ENCODE data around the gene SINHCAF. TPM values are rescaled to one million over a fixed set of nuclear protein-coding genes. Genes with fewer than 3 reads are reported as not detected.

The SINHCAF gene
- total RNA-seq, 1 experiment from 2014 or later = 68.8 TPM

DNA sequence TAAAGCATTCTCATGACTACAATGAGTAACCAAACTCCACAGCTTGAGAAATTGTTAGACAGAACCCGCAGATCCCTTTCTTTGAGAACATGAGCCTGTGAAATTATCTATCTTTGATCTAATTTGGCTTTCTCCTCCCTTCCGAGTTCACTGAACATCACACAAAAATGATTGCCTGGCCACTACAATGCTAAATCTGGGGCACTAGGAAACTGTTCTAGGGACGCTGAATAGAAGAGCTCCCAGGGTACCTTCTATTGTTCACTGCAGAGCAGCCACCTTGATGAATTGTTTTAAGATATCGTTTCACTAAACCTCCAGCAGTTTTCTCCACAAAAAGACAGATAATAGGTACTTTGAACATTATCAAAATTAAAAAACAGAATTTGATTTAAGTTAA is 47.5 kb downstream of the SINHCAF start:
- no TSS peak for BruUV-seq (replicated peaks)
- no peak for TF ChIP-seq POLR2AphosphoS5 (IDR thresholded peaks at IDR 0.05; ENCODE audit: low read depth, low read length)
- no peak for TF ChIP-seq SIN3A (IDR thresholded peaks at IDR 0.05; ENCODE audit: borderline replicate concordance, insufficient read depth, low read depth, low read length)
- TF ChIP-seq, protein P1, sequence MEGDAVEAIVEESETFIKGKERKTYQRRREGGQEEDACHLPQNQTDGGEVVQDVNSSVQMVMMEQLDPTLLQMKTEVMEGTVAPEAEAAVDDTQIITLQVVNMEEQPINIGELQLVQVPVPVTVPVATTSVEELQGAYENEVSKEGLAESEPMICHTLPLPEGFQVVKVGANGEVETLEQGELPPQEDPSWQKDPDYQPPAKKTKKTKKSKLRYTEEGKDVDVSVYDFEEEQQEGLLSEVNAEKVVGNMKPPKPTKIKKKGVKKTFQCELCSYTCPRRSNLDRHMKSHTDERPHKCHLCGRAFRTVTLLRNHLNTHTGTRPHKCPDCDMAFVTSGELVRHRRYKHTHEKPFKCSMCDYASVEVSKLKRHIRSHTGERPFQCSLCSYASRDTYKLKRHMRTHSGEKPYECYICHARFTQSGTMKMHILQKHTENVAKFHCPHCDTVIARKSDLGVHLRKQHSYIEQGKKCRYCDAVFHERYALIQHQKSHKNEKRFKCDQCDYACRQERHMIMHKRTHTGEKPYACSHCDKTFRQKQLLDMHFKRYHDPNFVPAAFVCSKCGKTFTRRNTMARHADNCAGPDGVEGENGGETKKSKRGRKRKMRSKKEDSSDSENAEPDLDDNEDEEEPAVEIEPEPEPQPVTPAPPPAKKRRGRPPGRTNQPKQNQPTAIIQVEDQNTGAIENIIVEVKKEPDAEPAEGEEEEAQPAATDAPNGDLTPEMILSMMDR (IDR thresholded peaks at IDR 0.05) = no peak
- TF ChIP-seq, protein P2, sequence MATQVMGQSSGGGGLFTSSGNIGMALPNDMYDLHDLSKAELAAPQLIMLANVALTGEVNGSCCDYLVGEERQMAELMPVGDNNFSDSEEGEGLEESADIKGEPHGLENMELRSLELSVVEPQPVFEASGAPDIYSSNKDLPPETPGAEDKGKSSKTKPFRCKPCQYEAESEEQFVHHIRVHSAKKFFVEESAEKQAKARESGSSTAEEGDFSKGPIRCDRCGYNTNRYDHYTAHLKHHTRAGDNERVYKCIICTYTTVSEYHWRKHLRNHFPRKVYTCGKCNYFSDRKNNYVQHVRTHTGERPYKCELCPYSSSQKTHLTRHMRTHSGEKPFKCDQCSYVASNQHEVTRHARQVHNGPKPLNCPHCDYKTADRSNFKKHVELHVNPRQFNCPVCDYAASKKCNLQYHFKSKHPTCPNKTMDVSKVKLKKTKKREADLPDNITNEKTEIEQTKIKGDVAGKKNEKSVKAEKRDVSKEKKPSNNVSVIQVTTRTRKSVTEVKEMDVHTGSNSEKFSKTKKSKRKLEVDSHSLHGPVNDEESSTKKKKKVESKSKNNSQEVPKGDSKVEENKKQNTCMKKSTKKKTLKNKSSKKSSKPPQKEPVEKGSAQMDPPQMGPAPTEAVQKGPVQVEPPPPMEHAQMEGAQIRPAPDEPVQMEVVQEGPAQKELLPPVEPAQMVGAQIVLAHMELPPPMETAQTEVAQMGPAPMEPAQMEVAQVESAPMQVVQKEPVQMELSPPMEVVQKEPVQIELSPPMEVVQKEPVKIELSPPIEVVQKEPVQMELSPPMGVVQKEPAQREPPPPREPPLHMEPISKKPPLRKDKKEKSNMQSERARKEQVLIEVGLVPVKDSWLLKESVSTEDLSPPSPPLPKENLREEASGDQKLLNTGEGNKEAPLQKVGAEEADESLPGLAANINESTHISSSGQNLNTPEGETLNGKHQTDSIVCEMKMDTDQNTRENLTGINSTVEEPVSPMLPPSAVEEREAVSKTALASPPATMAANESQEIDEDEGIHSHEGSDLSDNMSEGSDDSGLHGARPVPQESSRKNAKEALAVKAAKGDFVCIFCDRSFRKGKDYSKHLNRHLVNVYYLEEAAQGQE (IDR thresholded peaks at IDR 0.05; ENCODE audit: insufficient read depth in 1 of 2, low read depth in 2 of 2, low read length in 1 of 2) = no peak
- no peak for TF ChIP-seq TCF7L2 (IDR thresholded peaks at IDR 0.05; ENCODE audit: low read depth, low read length)
- POLR2A ChIA-PET = no interaction called here
- CTCF ChIA-PET = interaction anchor here (0.6 kb wide), 1 partner anchor 362 kb away, joined by 4 read pairs; no protein-coding TSS in a partner anchor
- no peaks in the 10 kb centered on the region; the same call in 1 of the 2 replicates for H3K36me3 ChIP-seq (ENCODE audit: control insufficient read depth, insufficient read depth, low read length)
- DNase-seq (ENCODE audit: low read depth, low spot score) (no peak), ATAC-seq (no peak)
- no peaks in the 10 kb centered on the region for H3K27me3 ChIP-seq (ENCODE audit: control insufficient read depth, insufficient read depth, low read length)
- intact Hi-C loops (cut with micrococcal nuclease; ENCODE audit: unreplicated experiment) (no loop called here), in situ Hi-C loops (cut with HindIII; ENCODE audit: low pct_unique_long_range_greater_than_20kb, low sequenced_read_pairs) (no loop called here)
- no peaks in the 10 kb centered on the region for H3K9me3 ChIP-seq (ENCODE audit: control insufficient read depth, insufficient read depth, low read depth, low read length)
- no peaks in the 10 kb centered on the region for H3K4me1 ChIP-seq (ENCODE audit: control insufficient read depth, insufficient read depth, low read length)
- H3K27ac ChIP-seq (ENCODE audit: low read length) = no peak overlapping the region
- no peak overlapping the region for H3K4me3 ChIP-seq (ENCODE audit: low read depth in 2 of 2, low read length in 2 of 2)

DNA sequence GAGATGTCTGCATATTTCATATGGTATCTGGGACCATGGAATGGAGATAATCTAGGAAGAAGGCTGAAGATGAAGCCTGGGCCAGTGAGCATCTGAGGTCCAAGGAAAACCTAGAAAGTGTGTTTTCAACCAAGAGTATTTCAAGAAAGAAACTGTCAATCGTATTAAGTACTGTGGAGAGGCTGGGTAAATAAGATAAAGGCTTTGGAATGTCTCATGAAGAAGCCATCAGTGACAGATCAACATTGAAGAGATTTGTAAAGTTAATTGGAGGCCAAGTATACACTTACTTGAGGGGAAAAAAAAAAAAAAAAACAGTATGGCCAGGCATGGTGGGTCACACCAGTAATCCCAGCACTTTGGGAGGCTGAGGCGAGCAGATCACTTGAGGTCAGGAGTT is 48.9 kb downstream of the SINHCAF start:
- ChIA-PET POLR2A (no interaction called here), CTCF (no interaction called here)
- intact Hi-C loops (cut with micrococcal nuclease; ENCODE audit: unreplicated experiment) (no loop called here), in situ Hi-C loops (cut with HindIII; ENCODE audit: low pct_unique_long_range_greater_than_20kb, low sequenced_read_pairs) (no loop called here)
- H3K27me3 ChIP-seq (ENCODE audit: control insufficient read depth, insufficient read depth, low read length) = no peaks in the 10 kb centered on the region
- no peak for ATAC-seq
- H3K27ac ChIP-seq (ENCODE audit: low read length) = no peak overlapping the region
- H3K36me3 ChIP-seq (ENCODE audit: control insufficient read depth, insufficient read depth, low read length) = no peaks in the 10 kb centered on the region; the same call in 1 of the 2 replicates
- no peak for TF ChIP-seq TCF7L2 (IDR thresholded peaks at IDR 0.05; ENCODE audit: low read depth, low read length)
- TF ChIP-seq, protein P2 (IDR thresholded peaks at IDR 0.05; ENCODE audit: insufficient read depth in 1 of 2, low read depth in 2 of 2, low read length in 1 of 2) = no peak
- TF ChIP-seq POLR2AphosphoS5 (IDR thresholded peaks at IDR 0.05; ENCODE audit: low read depth, low read length) = no peak
- TF ChIP-seq, protein P1 (IDR thresholded peaks at IDR 0.05) = no peak
- no peak for TF ChIP-seq SIN3A (IDR thresholded peaks at IDR 0.05; ENCODE audit: borderline replicate concordance, insufficient read depth, low read depth, low read length)
- no peak overlapping the region for H3K4me3 ChIP-seq (ENCODE audit: low read depth in 2 of 2, low read length in 2 of 2)
- BruUV-seq (replicated peaks) = no TSS peak
- DNase-seq (ENCODE audit: low read depth, low spot score) = no peak
- H3K9me3 ChIP-seq (ENCODE audit: control insufficient read depth, insufficient read depth, low read depth, low read length) = no peaks in the 10 kb centered on the region
- H3K4me1 ChIP-seq (ENCODE audit: control insufficient read depth, insufficient read depth, low read length) = no peaks in the 10 kb centered on the region

Data from Panc1 (cell line).